SK-N-SH (cell line): ENCODE results near the gene INSYN2B. TPM values are rescaled to one million over a fixed set of nuclear protein-coding genes. Genes with fewer than 3 reads are reported as not detected.

Experiments used
- CTCF ChIA-PET: fragments of 300-600, 350-600 bp; formaldehyde crosslinking; extraction: SDS; loops from one replicate; lab custom pipeline; 2021; lab: Yijun Ruan, JAX
- POLR2A ChIA-PET: fragments of 350-600 bp; sonication (Branson Sonifier 250); formaldehyde crosslinking; extraction: SDS; loops from one replicate; lab custom pipeline; 2020; ENCODE audit warnings: antibody characterized with exemption, inconsistent platforms; lab: Yijun Ruan, JAX
- DNase-seq: peaks from one replicate; pipeline ENCODE4 v3.0.0; 2012
- H2AFZ ChIP-seq: fragments of 200-600 bp; sonication (generic); 2 replicates; pipeline ENCODE4 v1.8.1; 2016; ENCODE audit warnings: antibody characterized with exemption, mild to moderate bottlenecking, low read depth
- H3F3A ChIP-seq: fragments of 200-600 bp; sonication (generic); replicated peaks from 2 replicates; pipeline ENCODE3; 2016; ENCODE audit warnings: antibody characterized with exemption, mild to moderate bottlenecking; ENCODE audit not compliant: insufficient read depth
- H3K27ac ChIP-seq, 2 experiments: fragments of 200-500 bp in 1 of 2; fragments of 200-600 bp in 1 of 2; sonication (Bioruptor generic) in 1 of 2; sonication (generic), shearing (Covaris generic) in 1 of 2; 2 replicates each; pipeline versions ENCODE4 v1.5.1 to v1.6.1; 2014 to 2016; ENCODE audit warnings: low read depth in 2 of 2, inconsistent platforms in 1 of 2, low read length in 1 of 2, mild to moderate bottlenecking in 1 of 2, mixed read lengths in 1 of 2
- H3K27me3 ChIP-seq: fragments of 200-600 bp; sonication (generic), shearing (Covaris generic); 2 replicates; pipeline ENCODE4 v1.6.1; 2016; ENCODE audit warnings: mixed run types; ENCODE audit not compliant: insufficient read depth
- H3K36me3 ChIP-seq, 2 experiments: fragments of 200-500 bp in 1 of 2; fragments of 200-600 bp in 1 of 2; sonication (Bioruptor generic) in 1 of 2; sonication (generic) in 1 of 2; replicated peaks in 1 of 2; 2 replicates each; pipeline versions ENCODE3 to v1.5.1; 2014 to 2016; ENCODE audit warnings: low read length in 1 of 2, mild to moderate bottlenecking in 1 of 2; ENCODE audit not compliant: insufficient read depth in 2 of 2, control insufficient read depth in 1 of 2
- H3K4me1 ChIP-seq, 2 experiments: fragments of 200-500 bp in 1 of 2; fragments of 200-600 bp in 1 of 2; sonication (Bioruptor generic) in 1 of 2; sonication (generic), shearing (Covaris generic) in 1 of 2; 2 replicates each; pipeline versions ENCODE4 v1.5.1 to v1.6.1; 2014 to 2016; ENCODE audit warnings: low read depth in 1 of 2, low read length in 1 of 2, mixed run types in 1 of 2; ENCODE audit not compliant: insufficient read depth in 2 of 2, control insufficient read depth in 1 of 2
- H3K4me2 ChIP-seq: fragments of 200-600 bp; sonication (generic), shearing (Covaris generic); 2 replicates; pipeline ENCODE4 v1.6.1; 2017; ENCODE audit warnings: mixed run types
- H3K4me3 ChIP-seq, 2 experiments: fragments of 200-500 bp in 1 of 2; fragments of 200-600 bp in 1 of 2; sonication (Bioruptor generic) in 1 of 2; sonication (generic), shearing (Covaris generic) in 1 of 2; 2 replicates each; pipeline versions ENCODE4 v1.5.1 to v1.8.1; 2014 to 2016; ENCODE audit warnings: low read depth in 2 of 2, inconsistent platforms in 1 of 2, low read length in 1 of 2, mild to moderate bottlenecking in 1 of 2, mixed read lengths in 1 of 2, moderate library complexity in 1 of 2
- H3K79me2 ChIP-seq: fragments of 200-600 bp; sonication (generic); 2 replicates; pipeline ENCODE4 v1.8.1; 2017; ENCODE audit warnings: mild to moderate bottlenecking; ENCODE audit not compliant: insufficient read depth
- H3K9ac ChIP-seq: fragments of 200-600 bp; sonication (generic); 2 replicates; pipeline ENCODE4 v1.6.1; 2017; ENCODE audit warnings: mixed run types
- H3K9me2 ChIP-seq: fragments of 200-600 bp; sonication (generic); 2 replicates; pipeline ENCODE4 v1.6.1; 2017; ENCODE audit warnings: mixed run types
- H3K9me3 ChIP-seq: fragments of 200-600 bp; sonication (generic); 2 replicates; pipeline ENCODE4 v1.6.1; 2017; ENCODE audit warnings: mixed run types, mild to moderate bottlenecking, moderate library complexity
- H4K20me1 ChIP-seq: fragments of 200-600 bp; sonication (generic); 2 replicates; pipeline ENCODE4 v1.6.1; 2017; ENCODE audit warnings: mild to moderate bottlenecking, mixed run types; ENCODE audit not compliant: insufficient read depth
- FOSL2 ChIP-seq: IDR thresholded peaks from 2 replicates; pipeline ENCODE4 v1.4.0; 2012; ENCODE audit warnings: low read depth, mild to moderate bottlenecking, moderate library complexity, borderline replicate concordance
- FOXM1 ChIP-seq: IDR thresholded peaks from 2 replicates; pipeline ENCODE4 v1.4.0; 2012; ENCODE audit warnings: low read depth, mild to moderate bottlenecking
- GATA2 ChIP-seq: sonication (generic); formaldehyde crosslinking; IDR thresholded peaks from 2 replicates; pipeline ENCODE4 v1.5.0; 2020; ENCODE audit warnings: mild to moderate bottlenecking, missing genetic modification reagents
- NRF1 ChIP-seq: IDR thresholded peaks from 2 replicates; pipeline ENCODE4 v1.6.1; 2012; ENCODE audit warnings: low read depth, mild to moderate bottlenecking, low read length
- REST ChIP-seq: IDR thresholded peaks from 2 replicates; pipeline ENCODE4 v1.6.1; 2012; ENCODE audit warnings: mild to moderate bottlenecking, low read depth, low read length, moderate library complexity
- RXRA ChIP-seq: IDR thresholded peaks from 2 replicates; pipeline ENCODE4 v1.4.0; 2012; ENCODE audit warnings: low read depth, mild to moderate bottlenecking, borderline replicate concordance
- TAF1 ChIP-seq: IDR thresholded peaks from 2 replicates; pipeline ENCODE4 v1.6.1; 2012; ENCODE audit warnings: low read depth, mild to moderate bottlenecking, low read length, moderate library complexity, borderline replicate concordance
- TEAD4 ChIP-seq: IDR thresholded peaks from 2 replicates; pipeline ENCODE4 v1.4.0; 2012; ENCODE audit warnings: mild to moderate bottlenecking, borderline replicate concordance; ENCODE audit not compliant: insufficient read depth
- USF1 ChIP-seq: IDR thresholded peaks from 2 replicates; pipeline ENCODE4 v1.4.0; 2012; ENCODE audit warnings: low read depth, borderline replicate concordance
- USF2 ChIP-seq: fragments of 150-350 bp; IDR thresholded peaks from 2 replicates; pipeline ENCODE4 v1.6.1; 2017; ENCODE audit warnings: antibody characterized with exemption, low read length, low read depth, borderline replicate concordance
- YY1 ChIP-seq: IDR thresholded peaks from 2 replicates; pipeline ENCODE4 v1.4.0; 2012; ENCODE audit warnings: low read depth, mild to moderate bottlenecking
- ZBTB33 ChIP-seq: IDR thresholded peaks from 2 replicates; pipeline ENCODE4 v1.4.0; 2012; ENCODE audit warnings: low read depth, borderline replicate concordance
- WGBS: methylation state at CpG from one replicate; pipeline ENCODE4 v1.1.6; 2017; ENCODE audit warnings: low lambda C conversion rate; 5-methylcytosine and 5-hydroxymethylcytosine counted together
- polyA plus RNA-seq, 3 experiments: library from polyadenylated mRNA; depleted of rRNA; stranded (reverse); fragments of >200 nt; gene quantifications; 2 replicates each; pipeline ENCODE4 v1.2.3, GENCODE V29; 2012

INSYN2B gene
- polyA plus RNA-seq, 1 of the 3 experiments (the other 2 are of a cell fraction) = 9.2 TPM

- DNase-seq = no peak
- Histone ChIP-seq H3K36me3 (no peaks in the 10 kb centered on the region), H3K4me3 (no peak overlapping the region), H3K9me2 (no peaks in the 10 kb centered on the region), H3K27me3 (no peaks in the 10 kb centered on the region), H3K4me2 (no peak overlapping the region), H3K4me1 (peaks cover 0 to 4% of the 10 kb centered on the region in 2 experiments; a peak in 2 of 4 replicates), H3K9ac (no peak overlapping the region), H3F3A (no peaks in the 10 kb centered on the region), H4K20me1 (no peaks in the 10 kb centered on the region), H3K27ac (no peak overlapping the region), H3K9me3 (no peaks in the 10 kb centered on the region), H2AFZ (no peak overlapping the region), H3K79me2 (no peaks in the 10 kb centered on the region)
- ChIA-PET CTCF (interaction anchor here (2.4 kb wide), 1 partner anchor 28 kb away, joined by 13 read pairs; the partner anchor contains the start of gene INSYN2B), POLR2A (no interaction called here)
- 66% methylated on average over 6 of the region's 6 CpGs for WGBS
- no peak for TF ChIP-seq RXRA
- TF ChIP-seq FOSL2 = no peak
- TF ChIP-seq FOXM1 = no peak
- no peak for TF ChIP-seq NRF1
- no peak for TF ChIP-seq ZBTB33
Measured at GRCh38 chr5:170008376-170008775, 28.1 kb upstream of the INSYN2B start.

GRCh38 chr5:170006021-170006420 is 25.7 kb upstream of the INSYN2B start:
- ChIA-PET CTCF (interaction anchor here (1.6 kb wide), 1 partner anchor 26 kb away, joined by 5 read pairs; the partner anchor contains the start of gene INSYN2B), POLR2A (no interaction called here)
- Histone ChIP-seq H3K4me1 (peaks cover 0 to 3% of the 10 kb centered on the region in 2 experiments; a peak in 2 of 4 replicates), H3K9me3 (no peaks in the 10 kb centered on the region), H3K4me2 (no peak overlapping the region), H3K27ac (no peak overlapping the region), H3K9me2 (no peaks in the 10 kb centered on the region), H2AFZ (no peak overlapping the region), H3K9ac (no peak overlapping the region), H3K79me2 (no peaks in the 10 kb centered on the region), H3K36me3 (no peaks in the 10 kb centered on the region), H3F3A (no peaks in the 10 kb centered on the region), H4K20me1 (no peaks in the 10 kb centered on the region), H3K4me3 (no peak overlapping the region), H3K27me3 (no peaks in the 10 kb centered on the region)
- DNase-seq = no peak
- no peak for TF ChIP-seq TAF1
- no peak for TF ChIP-seq USF1
- TF ChIP-seq GATA2 (CRISPR knock-in tag) = no peak
- TF ChIP-seq TEAD4 = no peak
- TF ChIP-seq REST = no peak
- TF ChIP-seq YY1 = no peak
- no peak for TF ChIP-seq USF2
- 84% methylated on average over 6 of the region's 6 CpGs for WGBS
